H1 (cell line): ENCODE measurements around the gene VPS25. TPM values are rescaled to one million over a fixed set of nuclear protein-coding genes. Genes with fewer than 3 reads are reported as not detected.

Source experiments
- HDAC2 ChIP-seq, 2 experiments: fragments of 300-600 bp in 1 of 2; sonication (generic) in 1 of 2; IDR thresholded peaks; 2 replicates each; pipeline ENCODE4 v1.6.1; 2011 to 2012; ENCODE audit warnings: low read depth in 2 of 2, low read length in 2 of 2, mild to moderate bottlenecking in 2 of 2, moderate library complexity in 2 of 2, borderline replicate concordance in 1 of 2, inconsistent platforms in 1 of 2
- JUN ChIP-seq: IDR thresholded peaks from 2 replicates; pipeline ENCODE4 v1.6.1; 2011; ENCODE audit warnings: low read depth, mild to moderate bottlenecking, improper control_type of control experiment, low read length
- POLR2A ChIP-seq, 2 experiments: IDR thresholded peaks; 1 replicate in 1 of 2; 2 replicates in 1 of 2; pipeline ENCODE4 v1.6.1; 2011; ENCODE audit warnings: low read depth in 2 of 2, low read length in 2 of 2, mild to moderate bottlenecking in 2 of 2; ENCODE audit errors: control extremely low read depth in 1 of 2
- TAF1 ChIP-seq: IDR thresholded peaks from 2 replicates; pipeline ENCODE4 v1.6.1; 2011; ENCODE audit warnings: mild to moderate bottlenecking, low read depth, low read length
- TAF7 ChIP-seq: optimal IDR thresholded peaks from 2 replicates; pipeline ENCODE3; 2011; ENCODE audit warnings: low read depth, mild to moderate bottlenecking, inconsistent platforms, low read length, moderate library complexity, borderline replicate concordance
- TBP ChIP-seq: IDR thresholded peaks from 2 replicates; pipeline ENCODE4 v1.6.1; 2011; ENCODE audit warnings: low read depth, low read length, improper control_type of control experiment
- polyA plus RNA-seq, 7 experiments: library from polyadenylated mRNA; depleted of rRNA in 3 of 7; stranded (reverse) in 5 of 7; unstranded in 2 of 7; fragments of >200 nt in 5 of 7; fragments of 200-250 nt in 2 of 7; gene quantifications; 1 replicate in 5 of 7; 2 replicates in 1 of 7; 4 replicates in 1 of 7; pipeline versions ENCODE4 v1.2.1 to v1.2.3, GENCODE V29; 2011 to 2013; ENCODE audit warnings: missing spikeins in 2 of 7, mixed read lengths in 2 of 7
- total RNA-seq: library from RNA; stranded (reverse); fragmentation: NEBNext Ultra II Directional; extraction: Animal tissue kit (Norgen Biotek cat#: 25700); gene quantifications from 2 replicates; pipeline ENCODE4 v1.2.1, GENCODE V29; 2021
- TF ChIP-seq, protein P1 (sequence below), 3 experiments: IDR thresholded peaks; 1 replicate in 2 of 3; 2 replicates in 1 of 3; pipeline versions ENCODE4 v1.5.1 to v1.6.1; 2011; ENCODE audit warnings: low read length in 3 of 3, mild to moderate bottlenecking in 3 of 3, inconsistent platforms in 2 of 3, low read depth in 1 of 3, moderate library complexity in 1 of 3; ENCODE audit not compliant: insufficient read depth in 1 of 3; ENCODE audit errors: control extremely low read depth in 1 of 3

Gene VPS25
- total and polyA plus RNA-seq, 2 of the 8 experiments (the other 6 are each of a cell fraction or from before 2014, with no cell fraction given) = 88.2 to 188 TPM

DNA sequence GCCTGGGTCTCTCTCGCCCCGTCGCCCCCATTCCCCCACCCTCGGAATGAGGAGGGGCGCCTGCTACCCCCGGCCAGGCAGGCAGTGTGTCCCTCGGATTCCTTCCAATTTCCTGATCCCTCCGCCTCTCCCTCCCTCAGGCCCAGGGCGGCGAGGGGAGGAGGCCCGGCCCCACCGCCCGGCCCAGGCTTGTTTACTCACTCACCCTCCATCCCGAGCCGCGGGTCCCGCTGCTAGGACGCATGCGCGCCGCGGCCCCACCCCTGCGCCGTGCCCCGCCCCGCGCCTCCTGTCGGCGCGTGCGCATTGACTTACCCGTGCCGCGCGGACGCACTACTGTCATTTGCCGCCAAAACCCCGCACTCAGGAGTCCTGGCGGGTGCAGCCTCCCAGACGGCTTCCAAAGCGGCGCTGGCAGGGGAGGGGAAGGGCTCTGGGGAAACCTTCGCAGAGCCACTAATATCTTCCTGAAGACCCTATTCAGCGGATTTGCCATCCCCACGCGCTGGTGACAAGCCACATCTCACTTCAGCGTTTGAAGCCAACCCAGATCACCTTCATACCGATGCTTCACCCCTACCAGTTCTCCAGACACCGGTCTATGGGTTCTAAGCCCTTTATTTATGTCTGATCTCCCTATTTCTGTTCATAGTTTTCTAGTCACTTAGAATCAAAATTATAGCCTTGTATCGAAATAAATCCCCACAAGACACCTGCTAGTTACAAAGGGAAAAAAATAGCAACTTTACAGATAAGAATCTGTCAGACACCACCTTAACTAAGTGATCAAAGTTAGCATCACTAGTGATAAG lies 28.2 kb upstream of the VPS25 start, which contains the start of gene EZH1 (continued):
- TF ChIP-seq TBP = 0 out of 2 replicates have a peak, but pooled peaks have one; percentile 9
- TF ChIP-seq POLR2A (IDR thresholded peaks at IDR 0.05; ENCODE audit: control extremely low read depth in 1 of 2, low read depth in 2 of 2, low read length in 2 of 2) = peak; percentile 63 to 64; a peak in 2 of 3 replicates
- no peak; a peak in 1 of 4 replicates for TF ChIP-seq HDAC2 (IDR thresholded peaks at IDR 0.05; ENCODE audit: borderline replicate concordance in 1 of 2, low read depth in 2 of 2, low read length in 2 of 2)
- TF ChIP-seq, protein P1, sequence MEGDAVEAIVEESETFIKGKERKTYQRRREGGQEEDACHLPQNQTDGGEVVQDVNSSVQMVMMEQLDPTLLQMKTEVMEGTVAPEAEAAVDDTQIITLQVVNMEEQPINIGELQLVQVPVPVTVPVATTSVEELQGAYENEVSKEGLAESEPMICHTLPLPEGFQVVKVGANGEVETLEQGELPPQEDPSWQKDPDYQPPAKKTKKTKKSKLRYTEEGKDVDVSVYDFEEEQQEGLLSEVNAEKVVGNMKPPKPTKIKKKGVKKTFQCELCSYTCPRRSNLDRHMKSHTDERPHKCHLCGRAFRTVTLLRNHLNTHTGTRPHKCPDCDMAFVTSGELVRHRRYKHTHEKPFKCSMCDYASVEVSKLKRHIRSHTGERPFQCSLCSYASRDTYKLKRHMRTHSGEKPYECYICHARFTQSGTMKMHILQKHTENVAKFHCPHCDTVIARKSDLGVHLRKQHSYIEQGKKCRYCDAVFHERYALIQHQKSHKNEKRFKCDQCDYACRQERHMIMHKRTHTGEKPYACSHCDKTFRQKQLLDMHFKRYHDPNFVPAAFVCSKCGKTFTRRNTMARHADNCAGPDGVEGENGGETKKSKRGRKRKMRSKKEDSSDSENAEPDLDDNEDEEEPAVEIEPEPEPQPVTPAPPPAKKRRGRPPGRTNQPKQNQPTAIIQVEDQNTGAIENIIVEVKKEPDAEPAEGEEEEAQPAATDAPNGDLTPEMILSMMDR (IDR thresholded peaks at IDR 0.05; ENCODE audit: control extremely low read depth in 1 of 3, insufficient read depth in 1 of 3, low read depth in 1 of 3, low read length in 3 of 3) = no peak
- TF ChIP-seq TAF7 = peak; percentile 23
- no peak for TF ChIP-seq JUN
- TF ChIP-seq TAF1 = peak; percentile 69
